Islet precursor cell (in vitro differentiated cells): ENCODE measurements around the gene PSORS1C1.

Source experiments
- DNase-seq: peaks from one replicate; pipeline ENCODE4 v3.0.0-alpha.2; 2018

The PSORS1C1 gene

DNA sequence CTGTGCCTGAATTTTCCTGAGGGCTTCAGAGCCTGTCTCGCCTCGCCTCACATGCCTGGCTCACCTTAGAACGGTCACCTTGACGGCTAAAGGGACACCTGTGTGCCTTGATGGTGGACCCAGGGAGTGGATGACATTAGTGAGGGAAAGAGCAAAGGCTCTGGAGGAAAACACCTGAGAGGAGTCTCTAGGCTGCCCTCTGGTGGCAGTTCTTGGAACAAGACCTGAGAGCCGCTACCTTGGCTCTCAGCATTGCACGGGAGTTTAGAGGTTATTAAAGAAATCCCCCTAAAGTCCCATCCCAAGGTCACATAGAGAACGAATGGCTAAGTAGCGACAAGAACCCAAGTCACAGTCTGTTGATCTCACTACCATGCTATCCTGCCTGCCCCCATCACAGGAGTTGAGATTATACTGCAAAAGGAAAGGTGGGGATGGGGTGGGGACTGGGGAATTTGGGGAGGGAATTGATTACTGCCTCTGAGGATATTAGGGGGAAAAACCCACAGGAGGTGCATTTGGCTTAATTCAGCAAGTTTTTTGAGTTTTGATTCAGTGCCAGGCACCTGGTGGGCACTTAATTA lies 13.6 kb downstream of the PSORS1C1 start:
- peak; percentile 67 for DNase-seq

DNA sequence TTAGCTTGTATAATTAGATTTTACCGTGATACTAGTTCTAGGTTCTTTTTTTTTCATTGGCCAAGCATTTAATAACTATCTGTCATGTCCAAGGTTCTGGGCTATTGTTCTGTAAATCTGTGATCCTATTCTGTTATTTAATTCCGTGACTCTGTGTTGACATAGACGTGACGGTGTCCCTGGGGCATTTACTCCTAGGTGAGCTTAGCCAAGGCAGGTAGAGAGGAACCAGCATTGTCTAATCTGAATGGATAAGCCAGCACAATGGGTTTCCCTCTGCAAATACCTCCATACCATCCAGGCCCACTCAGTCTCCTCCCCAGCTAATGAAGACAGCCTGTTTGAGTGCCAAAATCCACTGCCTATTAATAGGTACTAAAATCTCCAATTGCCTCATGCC lies 14.5 kb downstream of the PSORS1C1 start:
- no peak for DNase-seq

GRCh38 chr6:31130751-31131150 lies 16.2 kb downstream of the PSORS1C1 start:
- DNase-seq: no peak

DNA sequence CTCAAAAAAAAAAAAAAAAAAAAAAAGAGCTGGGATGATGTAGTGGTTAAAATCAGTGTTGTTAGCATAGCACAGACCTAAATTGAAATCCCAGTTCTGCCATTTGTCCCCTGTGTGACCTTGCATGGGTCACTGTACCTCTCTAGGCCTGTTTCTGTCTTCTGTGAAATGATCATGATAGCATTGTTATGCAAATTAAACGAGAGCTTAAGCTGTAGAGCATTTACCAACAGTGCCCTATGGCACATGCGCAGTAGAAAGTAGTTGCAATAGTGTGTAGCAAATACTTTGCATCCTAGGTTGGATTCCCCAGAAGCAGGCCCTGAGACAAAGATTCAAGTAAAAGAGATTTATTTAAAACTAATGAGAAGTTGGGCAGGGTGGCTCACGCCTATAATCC lies 17.0 kb downstream of the PSORS1C1 start:
- DNase-seq: no peak

DNA sequence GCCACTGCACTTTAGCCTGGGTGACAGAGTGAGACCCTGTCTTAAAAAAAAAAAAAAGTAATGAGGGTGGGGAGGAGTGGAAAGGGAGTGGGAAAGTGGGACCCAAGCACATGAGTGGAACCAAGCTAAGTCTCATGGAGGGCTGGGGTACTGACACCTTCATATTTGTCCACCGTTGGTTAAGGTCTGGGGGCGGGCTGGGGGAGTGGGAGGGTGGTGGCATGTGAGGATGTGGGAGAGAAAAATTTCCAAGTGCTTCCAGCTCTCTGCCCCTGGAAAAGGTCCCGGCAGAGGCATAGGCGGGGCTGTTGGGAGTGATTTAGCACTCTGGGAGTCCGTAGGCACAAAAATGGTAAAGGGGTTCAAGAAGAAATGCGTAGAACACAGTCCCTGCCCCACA lies 18.2 kb downstream of the PSORS1C1 start:
- DNase-seq: no peak

GRCh38 chr6:31135710-31136109 lies 21.1 kb downstream of the PSORS1C1 start:
- no peak for DNase-seq

DNA sequence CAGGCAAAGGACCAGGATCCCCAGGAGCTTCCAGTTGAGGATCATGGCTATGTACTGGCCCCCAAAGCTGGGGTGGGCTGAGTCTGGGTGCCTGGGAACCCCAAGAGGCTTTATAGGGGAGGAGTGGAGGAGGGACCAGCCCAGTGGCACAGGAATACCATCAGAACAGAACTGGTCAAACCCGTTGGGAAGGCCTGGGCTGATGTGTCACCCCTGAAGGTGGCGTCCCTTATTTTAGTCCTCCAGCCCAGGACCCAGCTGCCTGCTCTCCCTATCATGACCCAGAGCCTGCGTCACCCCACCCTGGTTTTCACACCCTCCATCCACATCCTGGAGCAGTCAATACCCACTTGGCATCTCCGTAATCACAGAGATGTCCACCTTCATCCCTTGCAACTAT lies 24.4 kb downstream of the PSORS1C1 start, which contains the start of gene PSORS1C2:
PSORS1C2 (minus strand) TSS at position 85 of the 400 bp plus-strand sequence; CDS start at position 45, 40 bp downstream.
- DNase-seq: no peak

GRCh38 chr6:31139599-31139998 lies 25.0 kb downstream of the PSORS1C1 start:
- DNase-seq: peak; percentile 76

- no peak for DNase-seq
These were observed 26.0 kb downstream of the PSORS1C1 start for GRCh38 chr6:31140643-31141042.

- peak; percentile 78 for DNase-seq
These were observed 27.8 kb downstream of the PSORS1C1 start for GRCh38 chr6:31142361-31142761.

- peak; percentile 97 for DNase-seq
These were observed 28.5 kb downstream of the PSORS1C1 start for GRCh38 chr6:31143148-31143547.

DNA sequence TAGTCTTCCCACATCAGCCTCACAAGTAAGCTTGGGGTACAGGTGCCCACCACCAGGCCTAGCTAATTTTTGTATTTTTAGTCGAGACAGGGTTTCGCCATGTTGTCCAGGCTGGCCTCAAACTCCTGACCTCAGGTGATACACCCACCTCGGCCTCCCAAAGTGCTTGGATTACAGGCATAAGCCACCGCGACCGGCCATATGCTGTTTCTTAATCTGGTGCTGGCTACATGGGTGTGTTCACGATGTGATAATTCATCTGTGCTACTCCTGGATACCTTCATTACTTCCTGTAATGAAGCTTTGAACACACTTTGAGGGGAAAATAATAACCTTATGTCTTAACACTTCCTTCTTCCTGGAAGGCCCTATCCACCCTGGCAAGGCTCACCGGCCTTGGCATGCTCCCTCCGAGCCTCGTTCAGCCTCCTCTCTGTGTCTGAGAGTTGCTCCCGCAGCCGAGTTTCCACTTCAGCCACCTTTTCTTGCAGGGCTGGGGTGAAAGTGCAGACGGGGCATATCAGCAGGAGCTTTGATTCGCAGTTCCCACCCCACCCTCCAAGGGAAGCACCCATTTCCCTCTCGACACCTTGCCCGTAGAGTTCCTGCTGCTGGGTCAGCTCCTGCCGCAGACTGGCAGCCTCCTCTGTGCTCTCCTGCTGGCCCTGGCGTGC lies 29.8 kb downstream of the PSORS1C1 start:
- no peak for DNase-seq

DNA sequence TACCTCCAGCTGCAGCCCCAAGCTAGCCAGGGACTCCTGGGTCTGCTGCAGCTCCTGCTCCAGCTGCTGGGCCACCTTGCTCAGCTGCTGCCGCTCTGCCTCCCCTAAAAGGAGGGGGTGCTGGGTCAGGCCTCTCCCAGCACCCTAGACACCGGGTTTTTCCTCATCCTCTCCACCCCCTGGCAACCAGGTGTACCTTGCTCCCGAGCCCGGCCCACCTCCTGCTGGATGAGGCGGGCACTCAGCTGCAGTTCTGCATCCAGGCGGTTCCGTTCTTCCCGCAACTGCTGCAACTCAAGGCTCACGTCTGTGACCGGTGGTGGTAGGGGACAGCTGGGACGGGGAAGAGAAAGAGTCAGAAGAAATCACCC lies 30.4 kb downstream of the PSORS1C1 start:
- no peak for DNase-seq

- DNase-seq: no peak
These were observed 30.8 kb downstream of the PSORS1C1 start for GRCh38 chr6:31145386-31145785.

DNA sequence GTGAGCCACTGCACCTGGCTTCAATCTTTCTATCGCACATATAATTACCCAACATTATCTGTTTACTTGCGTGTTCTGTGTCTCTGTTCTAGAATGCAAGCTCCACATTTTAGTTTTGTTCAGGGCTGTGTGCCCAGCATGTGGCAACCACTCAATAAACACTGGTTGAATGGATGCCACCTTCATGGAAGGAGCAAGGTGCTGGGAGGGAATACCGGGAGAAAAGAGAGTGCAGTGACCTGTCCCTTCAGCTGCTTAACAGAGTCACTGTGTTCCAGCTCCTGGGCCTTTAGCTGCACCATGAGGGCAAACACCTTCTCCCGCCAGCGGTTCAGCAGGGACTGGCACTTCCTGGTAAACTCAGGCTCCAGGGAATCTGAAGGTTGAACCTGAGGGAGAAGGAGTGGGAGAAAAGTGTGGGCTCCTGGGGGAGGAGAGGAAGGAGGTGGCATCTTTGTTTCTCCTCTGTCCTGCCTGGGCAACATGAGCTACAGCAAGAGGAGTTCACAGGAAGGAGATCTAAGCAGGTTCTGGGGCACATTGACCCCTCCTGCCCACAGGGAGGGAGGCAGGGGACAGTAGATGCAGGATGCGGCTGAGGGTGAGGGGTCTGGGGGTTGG lies 35.3 kb downstream of the PSORS1C1 start:
- no peak for DNase-seq

GRCh38 chr6:31152781-31153180 lies 38.2 kb downstream of the PSORS1C1 start:
- no peak for DNase-seq

DNA sequence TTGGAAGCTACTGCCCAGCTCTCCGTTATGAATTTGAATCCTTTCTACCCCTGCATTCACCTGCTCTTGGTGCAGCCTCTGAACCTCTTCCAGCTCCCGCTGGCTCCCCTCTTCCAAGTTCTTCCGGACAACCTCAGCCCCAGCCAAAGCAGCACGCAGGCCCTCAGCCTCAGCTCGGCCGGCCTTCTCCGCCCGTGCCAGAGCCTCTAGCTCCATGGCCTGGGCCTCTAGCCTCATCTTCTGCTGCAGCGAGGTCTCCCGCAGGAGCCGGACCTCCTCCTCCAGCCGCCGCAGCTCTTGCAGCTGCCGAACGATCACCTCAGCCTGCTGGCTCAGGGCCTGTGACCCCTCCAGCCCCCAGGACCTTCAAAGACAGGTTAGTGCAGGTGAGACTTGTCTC lies 39.8 kb downstream of the PSORS1C1 start:
- no peak for DNase-seq

GRCh38 chr6:31156641-31157040 lies 42.0 kb downstream of the PSORS1C1 start:
- DNase-seq: no peak

GRCh38 chr6:31157513-31158139 lies 43.0 kb downstream of the PSORS1C1 start, which contains the start of gene CCHCR1:
CCHCR1 (minus strand) TSS chr6:31157802; CDS start chr6:31157600, 202 bp downstream.
- no peak for DNase-seq

- peak; percentile 99 for DNase-seq
These were observed 43.7 kb downstream of the PSORS1C1 start, which contains the start of gene TCF19 for GRCh38 chr6:31158140-31158862. TCF19 (plus strand) TSS chr6:31158589; CDS start chr6:31159470, 881 bp downstream.

DNA sequence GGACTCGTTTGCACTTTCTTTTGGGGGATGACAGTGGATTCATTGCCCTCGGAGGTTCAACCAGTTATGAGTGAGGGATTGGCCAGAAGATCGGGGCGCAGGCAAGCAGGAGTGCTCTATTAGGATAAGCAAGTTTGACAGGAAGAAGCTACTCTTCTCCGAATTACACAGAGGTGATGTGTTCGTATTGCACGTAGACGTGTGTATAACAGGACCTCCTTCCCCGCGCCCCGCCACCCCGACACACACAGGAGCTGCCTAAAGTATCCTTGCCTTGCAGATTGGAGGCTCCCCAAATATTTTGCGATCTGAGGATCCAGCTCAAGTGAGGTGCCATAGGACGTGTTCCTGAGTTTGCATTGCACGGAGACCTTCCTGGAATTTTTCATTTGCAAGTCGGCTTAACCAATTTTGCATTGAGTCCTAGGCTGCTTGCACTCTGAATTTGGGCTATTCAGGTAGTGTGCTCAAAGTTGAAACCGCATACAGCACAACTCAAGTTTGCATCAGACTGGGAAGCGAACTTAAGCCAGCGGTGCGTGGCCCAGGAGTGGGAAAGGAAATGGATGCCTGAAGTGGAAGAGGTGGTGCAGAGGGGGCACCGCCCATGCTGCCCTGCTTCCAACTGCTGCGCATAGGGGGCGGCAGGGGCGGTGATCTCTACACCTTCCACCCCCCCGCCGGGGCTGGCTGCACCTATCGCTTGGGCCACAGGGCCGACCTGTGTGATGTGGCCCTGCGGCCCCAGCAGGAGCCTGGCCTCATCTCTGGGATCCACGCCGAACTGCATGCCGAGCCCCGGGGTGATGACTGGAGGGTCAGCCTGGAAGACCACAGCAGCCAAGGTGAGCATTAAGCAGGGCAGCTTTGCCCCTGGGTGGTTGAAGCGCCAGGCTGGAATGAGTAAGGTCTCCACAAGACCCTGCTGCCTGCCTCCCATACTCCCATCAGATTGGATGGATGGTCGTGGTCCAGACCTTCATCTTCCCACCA lies 44.6 kb downstream of the PSORS1C1 start:
- DNase-seq: peak; percentile 74
